ENCODE results near the gene CASKIN2. TPM values are rescaled to one million over a fixed set of nuclear protein-coding genes. Genes with fewer than 3 reads are reported as not detected.

CASKIN2 gene
- total RNA-seq, 1 experiment from 2014 or later: 19.2 TPM

DNA sequence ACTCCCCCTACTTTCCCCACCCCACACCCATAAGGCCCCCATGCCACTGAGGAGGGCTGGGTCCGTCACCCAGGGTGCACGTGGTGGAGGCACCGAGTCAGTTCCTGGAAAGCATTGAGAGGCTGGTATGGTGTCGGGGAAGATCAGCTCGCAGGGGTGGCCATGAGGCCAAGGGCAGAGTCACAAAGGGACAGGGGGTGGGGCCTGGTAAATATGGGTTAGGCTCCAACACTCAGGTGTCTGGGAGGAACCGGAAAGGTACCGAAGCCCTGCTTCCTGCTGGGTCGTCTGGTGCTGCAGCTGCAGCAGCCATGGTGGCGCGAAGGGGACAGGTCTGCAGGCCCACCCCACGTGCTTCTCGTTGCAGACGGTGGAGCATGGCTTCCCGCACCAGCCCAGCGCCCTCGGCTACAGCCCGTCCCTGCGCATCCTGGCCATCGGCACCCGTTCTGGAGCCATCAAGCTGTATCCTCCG is 40.4 kb upstream of the CASKIN2 start:
- peaks cover 6% of the 10 kb centered on the region for H3K36me3 Mint-ChIP-seq (ENCODE audit: insufficient read depth, unreplicated experiment)

DNA sequence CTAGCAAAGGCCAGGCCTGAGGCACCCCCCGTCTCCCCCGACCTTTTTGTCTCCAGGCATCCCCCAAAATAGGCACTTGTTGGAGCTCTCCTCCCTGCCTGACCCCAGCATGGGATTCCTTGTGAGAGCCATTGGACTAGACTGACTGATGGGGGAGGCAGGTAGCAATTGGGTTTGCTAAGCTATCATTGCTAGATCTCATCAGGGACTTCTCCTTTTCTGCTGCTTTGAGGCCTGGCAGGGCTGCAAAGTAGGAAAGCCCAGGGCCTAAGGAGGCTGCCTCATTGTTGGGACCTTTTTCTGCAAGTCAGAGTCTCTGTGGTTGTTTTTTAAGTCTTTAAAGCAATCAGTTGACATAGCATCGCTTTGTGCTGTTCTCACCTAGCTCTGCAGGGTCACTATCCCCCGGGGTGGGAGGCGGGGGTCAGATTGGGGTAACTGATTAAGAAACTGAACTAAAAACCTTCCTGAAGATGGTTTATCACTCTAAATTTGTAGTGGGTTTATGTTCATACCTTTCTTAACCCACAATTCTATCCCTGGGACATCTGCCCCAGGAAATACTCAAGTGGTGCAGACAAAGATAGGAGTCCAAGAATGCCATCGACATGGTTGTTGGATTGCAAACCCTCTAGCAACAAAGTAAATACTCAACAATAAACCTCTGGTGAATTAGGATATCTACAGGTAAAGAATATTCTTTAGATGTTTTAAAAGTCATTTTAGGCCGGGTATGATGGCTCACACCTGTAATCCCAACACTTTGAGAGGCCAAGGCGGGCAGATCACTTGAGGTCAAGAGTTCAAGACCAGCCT is 38.2 kb upstream of the CASKIN2 start:
- Mint-ChIP-seq H3K36me3 (ENCODE audit: insufficient read depth, unreplicated experiment) (no peaks in the 10 kb centered on the region), H3K4me3 (ENCODE audit: unreplicated experiment) (no peak overlapping the region)
- no TSS peak for BruUV-seq (replicated peaks)

More for the DNA sequence above, 40.4 kb upstream of the CASKIN2 start:
- intact Hi-C loops (cut with micrococcal nuclease): no loop called here
- Mint-ChIP-seq H3K4me1 (ENCODE audit: insufficient read depth, unreplicated experiment) (no peaks in the 10 kb centered on the region), H3K4me3 (ENCODE audit: unreplicated experiment) (no peak overlapping the region), H3K27ac (ENCODE audit: low read depth, unreplicated experiment) (no peak overlapping the region), H3K27me3 (ENCODE audit: insufficient read depth, unreplicated experiment) (no peaks in the 10 kb centered on the region), H3K9me3 (ENCODE audit: unreplicated experiment) (no peaks in the 10 kb centered on the region)
- TF ChIP-seq, protein P1, sequence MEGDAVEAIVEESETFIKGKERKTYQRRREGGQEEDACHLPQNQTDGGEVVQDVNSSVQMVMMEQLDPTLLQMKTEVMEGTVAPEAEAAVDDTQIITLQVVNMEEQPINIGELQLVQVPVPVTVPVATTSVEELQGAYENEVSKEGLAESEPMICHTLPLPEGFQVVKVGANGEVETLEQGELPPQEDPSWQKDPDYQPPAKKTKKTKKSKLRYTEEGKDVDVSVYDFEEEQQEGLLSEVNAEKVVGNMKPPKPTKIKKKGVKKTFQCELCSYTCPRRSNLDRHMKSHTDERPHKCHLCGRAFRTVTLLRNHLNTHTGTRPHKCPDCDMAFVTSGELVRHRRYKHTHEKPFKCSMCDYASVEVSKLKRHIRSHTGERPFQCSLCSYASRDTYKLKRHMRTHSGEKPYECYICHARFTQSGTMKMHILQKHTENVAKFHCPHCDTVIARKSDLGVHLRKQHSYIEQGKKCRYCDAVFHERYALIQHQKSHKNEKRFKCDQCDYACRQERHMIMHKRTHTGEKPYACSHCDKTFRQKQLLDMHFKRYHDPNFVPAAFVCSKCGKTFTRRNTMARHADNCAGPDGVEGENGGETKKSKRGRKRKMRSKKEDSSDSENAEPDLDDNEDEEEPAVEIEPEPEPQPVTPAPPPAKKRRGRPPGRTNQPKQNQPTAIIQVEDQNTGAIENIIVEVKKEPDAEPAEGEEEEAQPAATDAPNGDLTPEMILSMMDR (IDR thresholded peaks at IDR 0.05; ENCODE audit: unreplicated experiment): no peak
- no peak for DNase-seq (ENCODE audit: unreplicated experiment)
- CTCF ChIA-PET: interaction anchor here (0.6 kb wide), 1 partner anchor 204 kb away, joined by 4 read pairs; no protein-coding TSS in a partner anchor
- POLR2A ChIA-PET: no interaction called here
- BruUV-seq (replicated peaks): no TSS peak

DNA sequence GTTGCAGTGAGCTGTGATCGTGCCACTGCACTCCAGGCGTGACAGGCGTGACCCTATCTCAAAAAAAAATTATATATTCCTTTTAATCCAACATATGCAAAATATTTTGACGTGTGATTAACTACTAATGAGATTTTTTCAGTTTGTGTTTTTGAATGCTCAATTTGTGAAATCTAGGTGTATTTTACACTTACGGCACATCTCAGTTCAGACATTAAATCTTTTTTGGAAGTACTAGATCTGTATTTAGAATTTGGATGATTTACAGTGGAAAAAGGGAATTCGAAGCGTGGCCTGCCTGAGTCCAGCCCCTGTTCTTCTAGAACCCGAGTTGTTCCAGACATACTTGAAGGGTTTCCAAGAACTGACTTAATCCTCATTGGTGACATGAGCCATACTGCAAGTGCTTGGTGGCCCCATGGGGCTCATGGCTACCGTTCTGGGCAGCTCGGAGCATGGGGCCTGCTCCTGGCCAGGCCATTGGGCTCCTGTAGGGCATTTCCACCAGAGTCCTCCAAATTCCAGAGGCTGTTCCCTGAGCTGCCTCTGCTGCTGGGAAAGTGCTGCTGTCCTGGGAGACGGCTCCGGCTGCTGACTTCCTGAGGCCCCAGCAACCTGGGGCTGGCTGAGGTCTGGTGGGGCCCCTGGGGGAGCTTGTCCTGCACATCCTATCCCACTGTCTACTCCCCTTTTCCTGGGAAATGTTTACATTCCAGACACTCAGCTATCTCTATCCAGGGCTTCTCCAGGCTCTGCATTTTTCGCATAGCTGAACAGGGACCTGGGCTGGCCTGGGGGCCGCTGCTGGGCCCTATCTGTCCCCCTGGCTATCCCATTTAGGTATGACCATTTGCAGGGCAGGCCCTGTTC is 37.3 kb upstream of the CASKIN2 start:
- TF ChIP-seq, protein P1 (IDR thresholded peaks at IDR 0.05; ENCODE audit: unreplicated experiment): no peak
- no peaks in the 10 kb centered on the region for H3K4me1 Mint-ChIP-seq (ENCODE audit: insufficient read depth, unreplicated experiment)
- ChIA-PET POLR2A (interaction anchor here (0.6 to 1.7 kb wide), 4 partner anchors 21 to 896 kb away, joined by 3 to 5 read pairs (median 3); no protein-coding TSS in a partner anchor), CTCF (interaction anchor here (0.6 to 1.2 kb wide), 2 partner anchors 28 to 163 kb away, joined by 3 read pairs; partner anchors contain the start of gene LLGL2)
- intact Hi-C loops (cut with micrococcal nuclease): no loop called here
- H3K36me3 Mint-ChIP-seq (ENCODE audit: insufficient read depth, unreplicated experiment): peaks cover 4% of the 10 kb centered on the region
- H3K27ac Mint-ChIP-seq (ENCODE audit: low read depth, unreplicated experiment): no peak overlapping the region
- BruUV-seq (replicated peaks): no TSS peak
- no peaks in the 10 kb centered on the region for H3K9me3 Mint-ChIP-seq (ENCODE audit: unreplicated experiment)
- no peak for DNase-seq (ENCODE audit: unreplicated experiment)
- H3K27me3 Mint-ChIP-seq (ENCODE audit: insufficient read depth, unreplicated experiment): no peaks in the 10 kb centered on the region
- H3K4me3 Mint-ChIP-seq (ENCODE audit: unreplicated experiment): no peak overlapping the region

More for the DNA sequence above, 38.2 kb upstream of the CASKIN2 start:
- CTCF ChIA-PET: interaction anchor here (0.6 to 1.2 kb wide), 2 partner anchors 28 to 164 kb away, joined by 3 read pairs; partner anchors contain the start of gene LLGL2
- DNase-seq (ENCODE audit: unreplicated experiment): no peak
- no peaks in the 10 kb centered on the region for H3K4me1 Mint-ChIP-seq (ENCODE audit: insufficient read depth, unreplicated experiment)
- no peaks in the 10 kb centered on the region for H3K9me3 Mint-ChIP-seq (ENCODE audit: unreplicated experiment)
- H3K27ac Mint-ChIP-seq (ENCODE audit: low read depth, unreplicated experiment): no peak overlapping the region
- POLR2A ChIA-PET: interaction anchor here (0.7 kb wide), 2 partner anchors 40 to 41 kb away, joined by 3 read pairs; no protein-coding TSS in a partner anchor
- TF ChIP-seq, protein P1 (IDR thresholded peaks at IDR 0.05; ENCODE audit: unreplicated experiment): no peak
- H3K27me3 Mint-ChIP-seq (ENCODE audit: insufficient read depth, unreplicated experiment): no peaks in the 10 kb centered on the region
- intact Hi-C loops (cut with micrococcal nuclease): no loop called here
